HG03460 (cell line): ENCODE measurements around the gene EGR2.
A peak's percentile ranks its signal among the peaks of the same experiment; 100 is the strongest.

Source experiments
- ATAC-seq: cut with Tn5 transposase; IDR thresholded peaks from one replicate; pipeline ENCODE4 v1.9.1; 2021; ENCODE audit not compliant: unreplicated experiment

Gene EGR2

DNA sequence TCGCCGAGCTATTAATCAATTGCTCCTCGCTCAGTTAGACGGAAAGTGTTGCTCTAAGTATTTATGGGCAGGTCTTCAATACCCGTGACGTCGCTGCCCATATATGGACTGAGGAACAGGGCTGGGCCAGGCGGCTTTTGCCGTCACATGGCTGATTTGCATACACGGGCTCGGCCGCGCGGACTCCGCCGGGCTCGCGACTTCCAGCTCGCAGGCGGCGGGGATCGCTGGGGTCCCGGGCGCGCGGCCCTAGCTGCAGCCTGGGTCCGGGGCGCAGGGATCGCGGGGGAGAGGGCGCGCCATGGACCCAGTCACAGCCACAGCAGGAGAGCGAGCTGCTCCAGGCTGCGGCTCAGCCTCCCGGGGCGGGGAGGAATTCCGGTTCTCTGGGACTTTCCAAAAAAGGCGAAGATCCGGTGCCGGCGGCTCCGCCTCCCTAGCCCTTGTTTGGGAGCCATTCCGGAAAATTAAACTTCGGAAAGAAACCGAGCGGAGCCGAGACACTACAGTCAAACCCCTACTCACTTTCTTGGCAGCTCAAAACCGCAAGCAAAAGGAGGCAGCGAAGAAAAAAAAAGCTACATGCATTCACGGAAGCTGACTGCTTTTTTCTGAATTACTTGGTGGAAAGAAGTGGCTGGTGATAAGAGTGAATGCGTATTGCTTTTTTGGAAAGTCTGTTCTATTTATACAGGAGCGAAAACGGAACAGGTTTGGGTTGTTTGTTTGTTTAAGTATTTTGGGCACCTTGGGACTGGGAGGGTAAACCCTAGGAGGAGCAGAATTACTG is at the start of gene EGR2:
EGR2 (minus strand) TSS at position 36 of the 790 bp plus-strand sequence. CDS start 337 bp downstream, outside the sequence.
- ATAC-seq: peak; percentile 71

DNA sequence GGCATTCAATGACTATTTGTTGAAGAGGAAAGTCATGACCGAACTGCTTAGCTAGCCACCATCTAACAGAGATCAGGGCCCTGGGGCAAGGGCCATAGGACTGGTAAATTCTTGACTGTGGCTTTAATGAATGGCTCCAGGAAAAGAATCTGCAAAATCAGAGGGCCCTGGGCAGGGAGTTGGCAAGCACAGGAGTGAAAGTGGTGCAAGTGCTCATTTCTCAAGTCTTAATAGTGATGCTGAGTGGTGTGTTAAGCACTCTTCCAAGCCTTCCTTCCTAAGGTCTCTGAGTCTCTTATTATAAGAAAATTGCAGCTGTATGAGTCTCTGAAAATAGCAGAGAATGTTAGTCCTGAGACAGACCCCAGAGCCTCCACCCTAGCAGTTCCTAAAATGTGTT is 46.3 kb upstream of the EGR2 start:
- no peak for ATAC-seq

DNA sequence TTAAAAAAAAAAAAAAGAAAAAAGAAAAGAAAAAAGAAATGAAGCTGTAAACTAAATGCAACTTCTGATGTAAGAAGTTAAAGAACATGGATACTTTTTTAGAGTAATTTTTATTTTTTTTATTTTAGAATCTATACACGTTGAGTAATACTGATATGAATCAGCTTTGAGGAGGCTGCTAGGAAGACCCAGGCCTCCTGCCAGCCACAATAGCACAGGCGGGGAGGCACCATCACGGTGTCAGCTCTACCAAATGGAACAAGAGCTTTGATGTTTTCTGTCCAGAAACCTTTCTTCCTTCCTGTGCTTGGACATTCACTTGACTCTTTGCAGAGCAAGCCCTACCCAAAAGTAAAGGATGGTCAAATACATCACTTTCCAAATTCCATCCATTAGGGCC is 45.3 kb upstream of the EGR2 start:
- ATAC-seq: no peak

DNA sequence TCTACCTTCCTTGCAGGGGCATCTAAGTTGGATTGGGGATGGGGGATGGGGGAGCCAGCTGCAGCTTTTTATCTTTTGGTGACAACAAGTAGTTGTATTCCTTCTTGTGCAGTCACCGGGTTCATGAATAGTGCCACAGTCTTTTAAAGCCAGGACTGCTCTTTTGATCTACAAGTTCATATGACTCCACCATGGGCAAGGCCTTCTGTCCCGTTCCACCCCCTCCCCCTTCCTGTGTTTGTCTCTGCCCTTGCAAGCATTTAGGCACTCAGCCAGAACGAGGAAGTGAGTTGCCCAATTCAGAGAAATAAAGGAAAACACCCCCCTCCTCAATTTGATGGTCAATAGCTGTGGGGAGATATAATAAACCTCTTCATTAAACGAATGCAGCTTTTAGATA is 44.8 kb upstream of the EGR2 start:
- no peak for ATAC-seq

DNA sequence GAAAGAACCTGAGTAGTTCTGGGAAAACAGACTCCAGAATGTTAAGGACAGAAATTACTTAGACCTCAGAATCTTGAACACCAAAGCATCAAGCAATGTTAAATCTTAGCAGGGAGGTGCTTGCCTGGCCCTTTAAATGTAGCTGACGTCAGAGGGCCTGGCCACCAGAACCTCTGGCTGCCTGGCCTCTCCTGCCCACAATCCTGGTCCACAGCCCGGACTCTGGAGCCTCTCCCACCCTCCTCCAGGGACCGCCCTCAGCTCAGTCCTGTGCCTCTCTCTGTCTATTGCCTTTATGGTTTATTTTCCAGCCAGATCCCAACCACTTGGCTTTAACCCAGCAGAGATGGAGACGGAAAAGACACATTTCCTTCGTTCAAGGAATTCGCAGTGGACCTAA is 42.2 kb upstream of the EGR2 start:
- ATAC-seq: no peak

DNA sequence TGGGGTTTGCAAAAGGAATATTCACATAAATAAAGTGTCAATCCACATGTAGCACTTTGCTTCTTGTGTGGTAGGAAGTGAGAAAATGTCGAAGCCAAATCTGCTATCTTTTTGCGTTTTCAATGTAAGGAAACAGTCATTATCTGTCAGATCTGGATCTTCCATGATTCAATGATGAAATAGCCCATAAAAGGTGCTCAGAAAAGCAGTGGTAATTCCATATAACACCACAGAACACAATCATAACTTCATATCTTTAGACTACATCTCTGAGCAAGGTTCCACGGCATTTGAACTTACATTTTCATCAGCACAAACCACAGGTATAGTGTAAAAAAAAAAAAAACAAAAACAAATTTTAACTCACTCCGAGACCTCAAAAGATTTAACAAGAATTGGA is 39.9 kb upstream of the EGR2 start:
- no peak for ATAC-seq

DNA sequence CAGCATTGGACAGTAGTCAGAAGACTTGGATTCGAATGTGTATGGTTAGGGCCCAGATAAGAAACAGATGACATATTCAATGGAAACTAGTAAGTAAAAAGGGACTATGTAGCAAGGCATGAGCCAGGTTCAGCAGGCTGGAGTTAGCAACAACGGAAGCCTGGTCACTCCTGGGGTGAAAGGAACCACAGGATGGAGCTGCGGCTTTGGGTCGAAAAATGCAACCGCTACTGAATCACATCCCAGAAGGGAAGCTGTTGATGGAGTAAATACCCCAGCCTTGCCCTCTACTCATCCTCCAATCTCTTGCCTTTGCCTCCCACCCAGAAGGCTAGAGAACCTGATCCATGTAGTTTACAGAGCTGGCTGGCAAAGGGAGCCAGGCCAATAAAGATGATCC is 37.5 kb upstream of the EGR2 start:
- ATAC-seq: no peak

DNA sequence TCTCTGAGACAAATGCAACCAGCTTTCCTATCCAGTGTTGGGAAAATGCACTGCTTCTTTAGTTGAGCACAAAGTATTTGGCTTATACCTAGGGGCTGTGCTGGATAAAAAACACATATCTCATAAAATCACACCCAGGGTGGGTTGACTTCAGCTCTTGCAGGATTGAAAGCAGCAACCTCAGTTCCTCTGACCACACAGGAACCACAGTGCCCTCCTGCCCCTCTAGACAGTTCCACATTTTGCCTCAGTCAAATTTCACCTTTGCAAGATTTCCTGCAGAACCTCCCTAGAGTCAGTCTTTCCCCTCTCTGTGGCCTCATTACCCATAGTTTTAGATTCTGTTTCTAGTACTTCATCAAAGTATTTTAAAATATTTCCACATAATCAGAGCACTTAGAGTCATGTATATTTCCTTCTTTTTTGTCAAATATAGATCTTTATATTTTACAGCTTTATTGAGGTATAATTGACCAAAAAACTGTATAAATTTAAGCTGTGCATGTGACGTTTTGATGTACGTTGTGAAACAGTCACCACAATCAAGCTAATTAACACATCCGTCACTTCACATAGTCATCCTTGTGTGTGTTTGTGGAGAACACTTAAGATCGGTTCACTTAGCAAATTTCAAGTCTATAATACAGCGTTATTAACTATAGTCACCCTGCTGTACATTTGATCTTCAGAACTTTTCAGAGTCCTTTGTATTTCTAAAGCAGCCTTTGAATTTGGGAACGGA is 37.0 kb upstream of the EGR2 start:
- peak; percentile 80 for ATAC-seq

DNA sequence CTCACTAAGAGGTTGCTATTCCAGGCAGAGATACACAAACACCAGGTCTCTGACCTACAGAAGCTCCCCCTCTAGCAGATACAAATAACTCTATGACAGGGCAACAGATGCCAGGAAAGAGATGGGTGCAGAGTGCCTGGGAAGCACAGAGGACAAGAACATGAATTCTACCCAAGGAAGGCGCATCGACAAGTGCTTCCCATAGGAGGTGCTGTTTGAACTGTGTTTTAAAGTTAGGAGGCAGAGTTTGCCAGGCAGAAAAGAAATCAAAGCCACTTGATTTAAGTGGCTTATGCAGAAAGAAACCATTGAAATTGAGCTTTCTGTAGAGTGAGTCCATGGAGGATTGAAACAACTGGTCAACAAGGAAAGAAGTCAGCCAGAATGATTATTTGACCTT is 35.3 kb upstream of the EGR2 start:
- no peak for ATAC-seq

DNA sequence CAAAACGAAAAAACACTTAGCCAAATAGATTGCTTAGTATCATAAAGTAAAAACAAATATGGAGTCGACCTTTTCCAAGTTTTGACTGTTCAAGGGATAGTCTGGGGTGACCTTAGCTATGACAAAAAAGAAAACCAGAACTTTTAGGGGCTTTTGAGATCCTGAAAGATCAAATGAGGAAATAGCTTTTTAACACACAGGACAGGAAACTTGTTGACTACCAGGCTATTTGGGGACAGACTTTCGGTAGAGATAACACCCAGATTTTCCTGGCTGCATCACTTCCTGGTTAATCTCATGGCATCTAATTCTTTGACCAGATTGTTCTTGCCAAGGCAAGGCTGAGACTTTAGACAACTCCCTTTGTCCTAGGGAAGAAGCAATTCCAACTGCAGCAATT is 34.5 kb upstream of the EGR2 start:
- no peak for ATAC-seq

DNA sequence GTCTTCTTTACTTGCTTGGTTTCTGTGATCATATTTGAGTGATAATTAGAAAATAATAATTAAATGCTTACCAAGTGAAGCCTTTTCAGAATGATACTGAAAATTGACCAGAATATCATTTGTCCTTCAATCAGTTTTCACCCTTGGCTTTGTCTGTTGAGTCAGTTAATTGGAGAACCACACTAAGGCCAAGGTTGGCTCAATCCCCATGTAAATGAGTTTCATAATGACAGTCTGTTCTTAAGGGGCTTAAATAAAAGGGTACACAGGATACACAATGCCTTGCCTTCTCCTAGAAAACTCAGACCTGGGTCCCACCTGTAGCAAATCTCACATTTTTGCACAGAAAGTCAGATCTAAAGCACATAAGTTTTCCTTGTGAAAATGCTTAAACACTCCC is 31.3 kb upstream of the EGR2 start:
- no peak for ATAC-seq

DNA sequence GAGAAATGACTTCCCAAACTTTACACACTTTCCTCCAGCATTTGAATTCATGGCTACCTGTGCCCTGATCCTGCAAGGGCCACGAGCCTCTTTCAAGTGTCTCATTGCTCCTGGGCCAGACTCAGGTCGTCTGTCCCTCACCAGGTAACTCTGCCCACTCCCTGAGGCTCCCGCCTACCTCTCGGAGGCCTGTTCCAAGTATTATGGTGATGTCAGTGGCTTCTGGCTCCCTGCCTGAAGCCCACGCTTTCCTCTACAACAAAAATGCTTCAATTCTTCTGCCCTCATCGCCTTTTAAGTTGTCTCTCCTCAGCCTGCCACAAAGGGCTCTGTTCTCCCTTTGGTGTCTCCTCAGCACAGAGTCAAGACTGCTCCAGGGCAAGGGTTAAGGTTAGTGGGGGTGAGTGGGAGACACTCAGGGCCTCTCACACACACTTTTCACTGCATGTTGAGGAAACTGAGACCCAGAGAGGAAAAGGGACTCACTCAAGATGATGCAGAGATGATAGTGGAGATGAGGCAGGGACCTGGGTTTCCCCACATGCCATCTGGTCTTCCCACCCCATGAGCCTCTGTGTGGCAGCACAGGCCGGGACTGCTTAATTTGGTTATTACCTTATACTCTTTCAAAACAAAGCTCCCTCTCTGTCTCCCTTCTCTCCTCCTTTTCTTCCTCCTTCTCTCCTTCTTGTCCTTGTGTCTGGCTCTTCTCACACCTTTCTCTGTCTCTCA is 28.3 kb upstream of the EGR2 start:
- ATAC-seq: no peak

DNA sequence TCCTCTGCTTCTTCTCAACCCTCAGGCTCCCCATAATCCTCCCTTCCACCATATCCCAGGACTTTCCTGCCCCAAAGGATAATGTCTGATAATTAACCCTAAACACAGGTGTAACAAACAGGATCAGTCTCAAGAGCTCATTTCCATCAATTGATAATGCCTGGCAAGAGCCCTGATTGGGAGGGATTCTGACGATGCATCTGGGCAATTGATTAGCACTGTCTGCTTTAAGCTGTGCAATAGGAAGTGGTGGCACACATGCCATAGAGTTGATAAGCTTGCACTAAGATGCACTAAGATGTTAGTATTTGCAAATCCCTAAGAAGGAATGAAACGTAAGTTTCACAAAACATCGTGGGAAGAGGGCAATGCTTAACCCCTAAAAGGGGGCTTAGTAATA is 27.4 kb upstream of the EGR2 start:
- no peak for ATAC-seq

DNA sequence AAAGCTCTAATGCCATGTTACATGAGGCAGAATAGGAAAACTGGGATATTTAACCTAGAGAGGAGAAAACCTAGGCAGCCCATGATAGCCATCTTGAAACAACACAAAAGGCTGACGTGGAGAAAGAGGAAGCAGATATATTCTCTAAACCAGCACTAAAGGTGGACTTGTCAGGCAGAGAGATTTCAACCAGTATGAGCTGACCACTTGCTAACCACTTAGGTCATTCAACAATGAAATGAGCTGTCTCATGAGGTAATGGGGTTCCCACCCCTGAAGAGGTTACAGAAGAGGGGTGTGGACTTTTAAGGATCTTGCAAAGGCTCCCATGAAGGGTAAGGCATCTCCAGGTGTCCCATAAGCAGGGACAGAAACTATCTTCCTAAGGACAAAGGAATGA is 26.8 kb upstream of the EGR2 start:
- ATAC-seq: no peak

DNA sequence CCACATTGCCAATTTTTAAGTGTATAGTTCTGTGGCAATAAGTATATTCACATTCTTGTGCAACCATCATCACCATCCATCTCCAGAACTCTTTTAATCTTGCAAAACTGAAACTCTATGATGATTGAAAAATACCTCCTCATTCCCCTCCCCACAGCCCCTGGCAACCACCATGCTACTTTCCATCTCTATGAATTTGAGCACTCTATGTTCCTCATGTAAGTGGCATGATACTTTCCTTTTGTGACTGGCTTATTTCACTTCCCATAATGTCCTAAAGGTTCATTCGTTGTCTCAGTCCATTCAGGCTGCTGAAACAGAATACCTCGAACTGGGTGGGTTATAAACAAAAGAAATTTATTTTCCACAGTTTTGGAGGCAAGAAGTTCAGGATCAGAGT is 23.4 kb upstream of the EGR2 start:
- ATAC-seq: no peak

DNA sequence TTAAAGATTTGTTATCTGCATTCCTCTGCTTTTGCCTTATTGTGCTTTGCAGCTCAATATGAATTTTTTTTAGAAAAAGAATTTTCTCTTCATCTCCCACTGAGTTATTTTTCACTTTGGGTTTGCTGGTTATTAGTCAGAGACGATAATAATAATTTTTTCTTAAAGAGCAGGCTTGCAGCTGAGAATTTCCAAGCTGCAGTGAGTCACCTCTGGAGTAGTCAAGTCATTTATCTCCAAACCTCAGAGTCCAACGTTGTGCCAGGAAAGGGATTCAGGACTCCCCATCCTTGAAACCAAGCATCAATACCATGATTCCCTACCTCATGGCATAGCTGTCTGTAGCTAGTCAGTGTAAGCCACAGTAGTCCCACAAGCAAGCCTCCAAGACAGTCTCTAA is 15.2 kb upstream of the EGR2 start:
- no peak for ATAC-seq

DNA sequence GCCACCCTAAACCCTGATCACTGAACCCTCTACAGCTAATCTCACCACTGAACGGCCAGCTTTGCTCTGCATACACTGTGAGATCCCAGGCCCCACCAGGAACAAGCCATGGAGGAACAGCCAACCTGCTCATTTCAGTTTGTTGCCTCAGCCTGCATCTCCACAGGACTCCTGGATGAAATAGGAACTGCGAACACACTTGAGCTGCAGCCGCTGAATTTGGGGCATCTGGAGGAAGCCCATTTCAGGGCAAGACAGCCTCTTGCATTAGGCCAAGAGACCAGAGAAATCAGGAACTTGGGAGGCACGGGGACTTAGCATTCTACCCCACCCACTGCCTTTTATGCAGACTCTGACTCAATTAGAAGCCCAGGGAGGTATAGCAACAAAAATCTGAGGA is 14.5 kb upstream of the EGR2 start:
- no peak for ATAC-seq

DNA sequence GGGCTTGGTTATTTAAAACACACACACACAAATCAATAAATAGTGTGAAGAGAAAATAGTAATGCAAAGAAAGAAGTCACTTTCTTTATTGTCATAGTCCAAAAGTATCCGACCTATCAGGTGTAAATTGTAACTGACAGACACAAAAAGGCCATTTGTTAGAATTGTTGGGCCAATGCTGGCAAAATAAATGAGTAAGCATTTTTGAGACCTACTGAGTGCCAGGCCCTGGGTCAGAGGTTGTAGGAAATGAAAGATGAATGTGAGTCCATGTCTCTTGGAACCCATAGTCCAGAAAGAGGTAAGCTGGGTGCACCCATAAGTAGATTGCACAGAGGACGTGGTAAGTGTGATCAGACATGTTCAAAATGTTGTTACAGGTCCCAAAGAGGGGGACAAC is 13.5 kb upstream of the EGR2 start:
- ATAC-seq: no peak

DNA sequence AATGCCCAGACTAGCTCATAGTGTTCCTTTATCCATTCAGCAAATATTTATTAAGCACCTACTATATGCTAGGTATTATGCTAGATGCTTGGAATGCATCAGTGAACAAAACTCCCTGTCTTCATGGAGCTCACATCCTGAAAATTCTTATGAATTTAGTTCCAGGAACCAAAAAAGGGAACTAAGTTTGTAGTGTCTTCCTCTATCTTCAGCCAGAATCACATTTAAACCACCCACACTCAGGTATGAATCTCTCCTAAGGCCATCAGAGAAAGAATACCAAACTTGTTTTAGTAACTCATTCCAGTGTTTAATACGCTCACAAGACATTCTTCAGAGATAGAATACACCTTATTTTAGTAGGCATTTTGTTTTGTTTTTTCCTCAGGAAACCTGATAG is 10.1 kb upstream of the EGR2 start:
- ATAC-seq: no peak

DNA sequence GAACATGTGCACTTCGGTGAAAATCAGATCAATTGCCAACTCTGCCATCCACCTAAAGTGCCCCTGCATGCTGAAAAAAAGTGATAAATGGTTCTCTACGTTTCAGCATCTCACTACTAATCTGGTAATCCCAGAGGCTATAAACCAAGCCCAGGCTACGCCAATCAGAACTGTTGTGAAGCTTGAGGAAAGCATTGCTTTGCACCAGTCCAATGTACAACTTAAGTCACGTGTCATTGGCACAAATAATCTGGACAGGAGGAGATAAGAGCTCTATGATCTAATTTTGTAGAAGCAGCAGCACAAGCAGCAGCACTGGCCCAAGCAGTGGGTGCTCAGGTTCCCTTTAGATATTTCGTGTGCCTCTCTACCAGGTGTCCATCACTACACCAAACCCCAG is 4.4 kb upstream of the EGR2 start:
- ATAC-seq: no peak

DNA sequence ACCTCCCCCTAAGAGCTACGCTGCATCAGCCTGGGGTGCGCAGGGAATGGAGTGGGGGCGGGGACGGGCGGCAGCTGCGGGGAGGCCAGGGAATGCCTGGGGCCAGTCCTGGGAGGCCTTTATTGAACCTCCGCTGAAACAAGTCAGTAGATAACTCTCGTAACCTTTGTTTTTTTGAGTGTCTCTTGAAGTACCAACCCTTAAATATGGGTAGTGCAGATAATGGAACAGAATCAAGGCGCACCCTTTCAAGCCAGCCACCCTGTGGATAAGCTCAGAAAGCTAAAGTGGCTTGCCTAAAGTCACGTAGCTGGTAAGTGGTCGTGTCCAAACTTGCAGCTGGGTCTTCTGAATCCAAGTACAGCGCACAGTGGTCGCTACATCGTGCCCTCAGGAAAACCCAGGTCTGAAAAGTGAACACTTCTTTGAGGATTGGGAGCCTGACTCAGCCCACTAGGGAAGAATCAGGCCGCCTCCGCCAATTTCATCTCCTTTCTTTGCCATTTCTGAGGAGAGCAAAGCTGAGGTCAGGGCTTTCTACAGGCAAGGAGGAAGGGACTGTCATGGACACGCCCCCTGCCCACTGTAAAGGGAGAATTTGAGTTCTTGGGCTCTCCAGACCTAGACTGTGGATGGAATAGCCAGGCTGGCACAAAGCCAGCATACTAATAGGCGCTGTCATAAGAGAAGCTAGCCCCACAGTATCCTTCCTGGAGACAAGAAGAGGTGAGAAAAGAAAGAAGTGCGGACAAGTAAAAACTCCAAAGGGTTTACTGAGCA is 3.2 kb upstream of the EGR2 start:
- no peak for ATAC-seq
